H1 (cell line): ENCODE measurements around the gene NSDHL. TPM values are rescaled to one million over a fixed set of nuclear protein-coding genes. Genes with fewer than 3 reads are reported as not detected.

Experiments used
- CTCF ChIA-PET: fragments of 300-600 bp; sonication (Branson Sonifier 250); formaldehyde crosslinking; loops from one replicate; lab custom pipeline; 2021; ENCODE audit not compliant: partially characterized antibody; lab: Charles Lee
- POLR2A ChIA-PET: fragments of 300-600 bp; sonication (Branson Sonifier 250); formaldehyde crosslinking; loops from one replicate; lab custom pipeline; 2021; ENCODE audit warnings: inconsistent platforms; ENCODE audit not compliant: partially characterized antibody; lab: Charles Lee
- DNase-seq, 2 experiments: peaks; one replicate each; pipeline versions ENCODE4 v3.0.0 to v3.0.0-alpha.2; 2010 to 2022; ENCODE audit warnings: low spot score in 2 of 2, low read depth in 1 of 2, mixed read lengths in 1 of 2
- FAIRE-seq: peaks from 2 replicates; lab custom pipeline; 2011; peaks lifted over from hg19 to GRCh38; lab: Jason Lieb, UNC
- H2AFZ ChIP-seq: 2 replicates; pipeline ENCODE4 v1.8.1; 2012; ENCODE audit warnings: low read length, inconsistent platforms
- H2AK5ac ChIP-seq: 2 replicates; pipeline ENCODE4 v1.6.1; 2013; ENCODE audit warnings: low read depth, low read length
- H2BK120ac ChIP-seq: replicated peaks from 2 replicates; pipeline ENCODE3; 2013; ENCODE audit warnings: low read depth, low read length, inconsistent platforms
- H2BK12ac ChIP-seq: 2 replicates; pipeline ENCODE4 v1.6.1; 2013; ENCODE audit warnings: low read depth, low read length
- H2BK15ac ChIP-seq: 2 replicates; pipeline ENCODE4 v1.6.1; 2013; ENCODE audit warnings: low read length
- H2BK20ac ChIP-seq: 2 replicates; pipeline ENCODE4 v1.6.1; 2013; ENCODE audit warnings: low read length
- H2BK5ac ChIP-seq: 2 replicates; pipeline ENCODE4 v1.6.1; 2013; ENCODE audit warnings: low read depth, low read length
- H3K14ac ChIP-seq: 2 replicates; pipeline ENCODE4 v1.6.1; 2013; ENCODE audit warnings: inconsistent platforms; ENCODE audit not compliant: insufficient read length
- H3K18ac ChIP-seq: 2 replicates; pipeline ENCODE4 v1.6.1; 2013; ENCODE audit warnings: low read length; ENCODE audit errors: extremely low read depth
- H3K23ac ChIP-seq: 2 replicates; pipeline ENCODE4 v1.6.1; 2013; ENCODE audit warnings: inconsistent platforms; ENCODE audit not compliant: insufficient read length
- H3K23me2 ChIP-seq: 2 replicates; pipeline ENCODE4 v1.6.1; 2013; ENCODE audit warnings: low read depth, low read length
- H3K27ac ChIP-seq: 2 replicates; pipeline ENCODE4 v1.6.1; 2011; ENCODE audit warnings: low read depth, low read length, inconsistent platforms
- H3K27me3 ChIP-seq, 4 experiments: replicated peaks in 1 of 4; 1 replicate in 1 of 4; 2 replicates in 3 of 4; pipeline versions ENCODE4 v1.6.1 to v1.8.1; 2011 to 2013; ENCODE audit warnings: low read length in 3 of 4, mild to moderate bottlenecking in 3 of 4, inconsistent platforms in 2 of 4, mixed read lengths in 2 of 4, moderate library complexity in 1 of 4; ENCODE audit not compliant: control insufficient read depth in 3 of 4, insufficient read depth in 3 of 4; ENCODE audit errors: extremely low read depth in 1 of 4
- H3K36me3 ChIP-seq, 4 experiments: 2 replicates each; pipeline versions ENCODE4 v1.6.1 to v1.8.1; 2011 to 2013; ENCODE audit warnings: mild to moderate bottlenecking in 4 of 4, low read length in 3 of 4, moderate library complexity in 2 of 4, control low read depth in 1 of 4, inconsistent platforms in 1 of 4; ENCODE audit not compliant: insufficient read depth in 4 of 4, control insufficient read depth in 2 of 4
- H3K4ac ChIP-seq: replicated peaks from 2 replicates; pipeline ENCODE3; 2013; ENCODE audit warnings: low read length, low read depth, mixed read lengths, inconsistent platforms; ENCODE audit not compliant: insufficient read length
- H3K4me1 ChIP-seq, 4 experiments: replicated peaks in 1 of 4; 1 replicate in 1 of 4; 2 replicates in 3 of 4; pipeline versions ENCODE4 v1.6.1 to v1.8.1; 2011 to 2013; ENCODE audit warnings: low read length in 3 of 4, inconsistent platforms in 2 of 4, mixed read lengths in 1 of 4; ENCODE audit not compliant: insufficient read depth in 4 of 4, control insufficient read depth in 3 of 4
- H3K4me2 ChIP-seq, 2 experiments: 2 replicates each; pipeline versions ENCODE4 v1.6.1 to v1.8.1; 2011 to 2013; ENCODE audit warnings: low read depth in 2 of 2, low read length in 2 of 2, control low read depth in 1 of 2, inconsistent platforms in 1 of 2, mild to moderate bottlenecking in 1 of 2; ENCODE audit not compliant: insufficient read depth in 1 of 2
- H3K4me3 ChIP-seq, 4 experiments: fragments of 200-600, 300-600 bp in 1 of 4; sonication (generic), shearing (Covaris generic), sonication (Bioruptor Twin) in 1 of 4; 2 replicates each; pipeline versions ENCODE4 v1.5.1 to v1.8.1; 2011 to 2016; ENCODE audit warnings: low read length in 4 of 4, low read depth in 3 of 4, control low read depth in 2 of 4, inconsistent platforms in 2 of 4, mild to moderate bottlenecking in 2 of 4, mixed read lengths in 1 of 4, moderate library complexity in 1 of 4; ENCODE audit not compliant: insufficient read depth in 2 of 4; ENCODE audit errors: extremely low read depth in 1 of 4
- H3K56ac ChIP-seq: replicated peaks from 2 replicates; pipeline ENCODE3; 2013; ENCODE audit warnings: low read depth, mild to moderate bottlenecking, mixed read lengths, low read length, inconsistent platforms; ENCODE audit not compliant: insufficient read length
- H3K79me1 ChIP-seq: 2 replicates; pipeline ENCODE4 v1.6.1; 2013; ENCODE audit warnings: low read depth, low read length, control low read depth
- H3K79me2 ChIP-seq, 2 experiments: 2 replicates each; pipeline versions ENCODE4 v1.6.1 to v1.8.1; 2012 to 2013; ENCODE audit warnings: low read length in 2 of 2, mild to moderate bottlenecking in 2 of 2, inconsistent platforms in 1 of 2; ENCODE audit not compliant: insufficient read depth in 2 of 2, control insufficient read depth in 1 of 2
- H3K9ac ChIP-seq, 4 experiments: replicated peaks in 1 of 4; 1 replicate in 1 of 4; 2 replicates in 3 of 4; pipeline versions ENCODE4 v1.6.1 to v1.8.1; 2011 to 2013; ENCODE audit warnings: low read depth in 3 of 4, low read length in 3 of 4, control low read depth in 2 of 4, mild to moderate bottlenecking in 2 of 4, moderate library complexity in 2 of 4, inconsistent platforms in 1 of 4; ENCODE audit errors: extremely low read depth in 1 of 4
- H3K9me3 ChIP-seq, 2 experiments: 2 replicates each; pipeline versions ENCODE4 v1.6.1 to v1.8.1; 2012 to 2013; ENCODE audit warnings: mild to moderate bottlenecking in 2 of 2, moderate library complexity in 2 of 2, control low read depth in 1 of 2, inconsistent platforms in 1 of 2, low read depth in 1 of 2, low read length in 1 of 2, mixed read lengths in 1 of 2; ENCODE audit not compliant: insufficient read depth in 2 of 2
- H4K20me1 ChIP-seq, 2 experiments: replicated peaks in 1 of 2; 2 replicates each; pipeline versions ENCODE3 to v1.8.1; 2011 to 2013; ENCODE audit warnings: inconsistent platforms in 2 of 2, low read length in 2 of 2, mild to moderate bottlenecking in 1 of 2; ENCODE audit not compliant: insufficient read depth in 2 of 2, control insufficient read depth in 1 of 2
- H4K5ac ChIP-seq: 2 replicates; pipeline ENCODE4 v1.6.1; 2013; ENCODE audit warnings: low read length, low read depth, mixed read lengths, inconsistent platforms; ENCODE audit not compliant: insufficient read length
- H4K8ac ChIP-seq: 2 replicates; pipeline ENCODE4 v1.8.0; 2013; ENCODE audit warnings: mild to moderate bottlenecking, moderate library complexity, low read length, inconsistent platforms; ENCODE audit not compliant: insufficient read depth; ENCODE audit errors: extremely low read depth
- H4K91ac ChIP-seq: replicated peaks from 2 replicates; pipeline ENCODE3; 2013; ENCODE audit warnings: low read length, mixed read lengths, inconsistent platforms; ENCODE audit not compliant: insufficient read length
- CTCF ChIP-seq, 3 experiments: IDR thresholded peaks; 1 replicate in 2 of 3; 2 replicates in 1 of 3; pipeline versions ENCODE4 v1.5.1 to v1.6.1; 2011; ENCODE audit warnings: low read length in 3 of 3, mild to moderate bottlenecking in 3 of 3, inconsistent platforms in 2 of 3, low read depth in 1 of 3, moderate library complexity in 1 of 3; ENCODE audit not compliant: insufficient read depth in 1 of 3; ENCODE audit errors: control extremely low read depth in 1 of 3
- GTF2F1 ChIP-seq: IDR thresholded peaks from 2 replicates; pipeline ENCODE4 v1.6.1; 2012; ENCODE audit warnings: low read depth, low read length, improper control_type of control experiment, borderline replicate concordance
- WGBS, 2 experiments: shearing (Covaris generic) in 1 of 2; methylation state at CpG; one replicate each; pipeline versions ENCODE4 v1.1.6 to v1.1.7; 2013 to 2015; ENCODE audit warnings: low lambda C conversion rate in 2 of 2, mixed read lengths in 2 of 2, inconsistent platforms in 1 of 2, low coverage in 1 of 2, missing lambda C conversion rate in 1 of 2; ENCODE audit not compliant: insufficient replicate concordance in 2 of 2, insufficient coverage in 1 of 2, insufficient read length in 1 of 2; ENCODE audit errors: extremely low coverage in 1 of 2, missing lambda C conversion rate in 1 of 2; 5-methylcytosine and 5-hydroxymethylcytosine counted together
- polyA plus RNA-seq, 7 experiments: library from polyadenylated mRNA; depleted of rRNA in 3 of 7; stranded (reverse) in 5 of 7; unstranded in 2 of 7; fragments of >200 nt in 5 of 7; fragments of 200-250 nt in 2 of 7; gene quantifications; 1 replicate in 5 of 7; 2 replicates in 1 of 7; 4 replicates in 1 of 7; pipeline versions ENCODE4 v1.2.1 to v1.2.3, GENCODE V29; 2011 to 2013; ENCODE audit warnings: missing spikeins in 2 of 7, mixed read lengths in 2 of 7
- total RNA-seq: library from RNA; stranded (reverse); fragmentation: NEBNext Ultra II Directional; extraction: Animal tissue kit (Norgen Biotek cat#: 25700); gene quantifications from 2 replicates; pipeline ENCODE4 v1.2.1, GENCODE V29; 2021

Gene NSDHL
- total and polyA plus RNA-seq, 2 of the 8 experiments (the other 6 are each of a cell fraction or from before 2014, with no cell fraction given) = 31.5 to 34.6 TPM

GRCh38 chrX:152881289-152881688, 50.4 kb downstream of the NSDHL start:
- Histone ChIP-seq H3K4ac (no peak overlapping the region), H3K23me2 (no peaks in the 10 kb centered on the region), H2BK20ac (no peak overlapping the region), H2BK5ac (no peak overlapping the region), H4K8ac (no peak overlapping the region), H3K36me3 (no peaks in the 10 kb centered on the region), H4K20me1 (no peaks in the 10 kb centered on the region), H3K79me1 (no peaks in the 10 kb centered on the region), H2BK15ac (no peak overlapping the region), H2BK120ac (no peak overlapping the region), H3K9me3 (no peaks in the 10 kb centered on the region; a peak in 1 of 4 replicates), H3K4me1 (no peaks in the 10 kb centered on the region), H3K4me2 (no peak overlapping the region), H2BK12ac (no peak overlapping the region), H3K4me3 (no peak overlapping the region), H3K23ac (no peak overlapping the region), H2AK5ac (no peak overlapping the region), H3K18ac (no peak overlapping the region), H3K56ac (no peak overlapping the region), H4K91ac (no peak overlapping the region), H3K14ac (no peak overlapping the region), H3K79me2 (no peaks in the 10 kb centered on the region), H2AFZ (no peak overlapping the region), H3K9ac (no peak overlapping the region), H3K27me3 (no peaks in the 10 kb centered on the region), H3K27ac (no peak overlapping the region), H4K5ac (no peak overlapping the region)
- 85% methylated on average over 2 of the region's 2 CpGs; no CpG with 5 or more reads in 1 of the 2 experiments for WGBS, 2 experiments
- CTCF ChIA-PET = interaction anchor here (6.9 kb wide), 1 partner anchor 34 kb away, joined by 60 read pairs; no protein-coding TSS in a partner anchor
- FAIRE-seq (no peak), DNase-seq (no peak)
- POLR2A ChIA-PET = interaction anchor here (1.2 kb wide), 1 partner anchor 19 kb away, joined by 3 read pairs; no protein-coding TSS in a partner anchor
- TF ChIP-seq CTCF (IDR thresholded peaks at IDR 0.05; ENCODE audit: control extremely low read depth in 1 of 3, insufficient read depth in 1 of 3, low read depth in 1 of 3, low read length in 3 of 3) (no peak), GTF2F1 (no peak)
